K562 (cell line): ENCODE results near the gene CNDP1. TPM values are rescaled to one million over a fixed set of nuclear protein-coding genes. Genes with fewer than 3 reads are reported as not detected.

ENCODE experiments used
- ATAC-seq: fragments of 200-7000 bp; cut with Tn5 transposase; 3 replicates; pipeline ENCODE4 v1.9.1; 2020; ENCODE audit warnings: moderate library complexity
- BruUV-seq: library from RNA; stranded (reverse); fragments of 400-500 nt; replicated peaks from 2 replicates; lab custom pipeline; 2021; lab: Mats Ljungman, UMichigan
- CTCF ChIA-PET: fragments of 300-600 bp; formaldehyde crosslinking; extraction: SDS; loops from one replicate; lab custom pipeline; 2021; ENCODE audit warnings: low intra/inter-chr PET ratio; lab: Yijun Ruan, JAX
- POLR2A ChIA-PET: fragments of 300-600, 350-650 bp; sonication (Branson Sonifier 250); formaldehyde crosslinking; extraction: SDS; loops from one replicate; lab custom pipeline; 2021; ENCODE audit warnings: antibody characterized with exemption, inconsistent platforms; lab: Yijun Ruan, JAX
- DNase-seq, 4 experiments: peaks; one replicate each; pipeline versions ENCODE4 v3.0.0 to v3.0.0-alpha.2; 2011 to 2018; ENCODE audit warnings: low spot score in 3 of 4, mixed read lengths in 3 of 4; ENCODE audit errors: extremely low read depth in 1 of 4
- FAIRE-seq: peaks from 2 replicates; lab custom pipeline; 2011; peaks lifted over from hg19 to GRCh38; lab: Jason Lieb, UNC
- H2AFZ ChIP-seq: 2 replicates; pipeline ENCODE4 v1.6.0; 2011; ENCODE audit warnings: low read depth, low read length, control low read depth, inconsistent platforms
- H3K27ac ChIP-seq: fragments of 200-600 bp; 3 replicates; pipeline ENCODE4 v1.8.0; 2011; ENCODE audit warnings: low read depth, mild to moderate bottlenecking, control low read depth, inconsistent platforms, low read length, moderate library complexity, mixed read lengths; ENCODE audit errors: extremely low read depth
- H3K27me3 ChIP-seq, 2 experiments: fragments of 300-600 bp in 1 of 2; 2 replicates in 1 of 2; 3 replicates in 1 of 2; pipeline versions ENCODE4 v1.6.0 to v1.8.0; 2011; ENCODE audit warnings: inconsistent platforms in 2 of 2, low read length in 2 of 2, mild to moderate bottlenecking in 1 of 2, mixed read lengths in 1 of 2, moderate library complexity in 1 of 2; ENCODE audit not compliant: control insufficient read depth in 2 of 2, insufficient read depth in 2 of 2
- H3K36me3 ChIP-seq: fragments of 300-600 bp; 3 replicates; pipeline ENCODE4 v1.8.0; 2011; ENCODE audit warnings: mild to moderate bottlenecking, low read length, inconsistent platforms; ENCODE audit not compliant: control insufficient read depth, insufficient read depth
- H3K4me1 ChIP-seq, 2 experiments: fragments of 200-600 bp in 1 of 2; replicated peaks in 1 of 2; 2 replicates in 1 of 2; 3 replicates in 1 of 2; pipeline versions ENCODE4 v1.5.1 to v1.8.0; 2011; ENCODE audit warnings: inconsistent platforms in 2 of 2, low read length in 2 of 2, mild to moderate bottlenecking in 1 of 2, mixed read lengths in 1 of 2, moderate library complexity in 1 of 2; ENCODE audit not compliant: control insufficient read depth in 2 of 2, insufficient read depth in 2 of 2
- H3K4me2 ChIP-seq: 2 replicates; pipeline ENCODE4 v1.6.1; 2011; ENCODE audit warnings: low read length, control low read depth, inconsistent platforms, mixed read lengths; ENCODE audit not compliant: insufficient read depth
- H3K4me3 ChIP-seq: fragments of 200-600 bp; sonication (generic), shearing (Covaris generic); 2 replicates; pipeline ENCODE4 v1.5.1; 2016; ENCODE audit warnings: control low read depth, inconsistent platforms
- H3K79me2 ChIP-seq: fragments of 200-600 bp; 3 replicates; pipeline ENCODE4 v1.8.0; 2011; ENCODE audit warnings: low read length, inconsistent platforms; ENCODE audit not compliant: control insufficient read depth, insufficient read depth
- H3K9ac ChIP-seq, 2 experiments: 2 replicates each; pipeline versions ENCODE4 v1.6.0 to v1.6.1; 2011; ENCODE audit warnings: low read depth in 2 of 2, low read length in 2 of 2, control low read depth in 1 of 2, inconsistent platforms in 1 of 2, mild to moderate bottlenecking in 1 of 2, mixed read lengths in 1 of 2; ENCODE audit not compliant: insufficient read depth in 1 of 2
- H3K9me1 ChIP-seq: one replicate; pipeline ENCODE4 v1.6.0; 2011; ENCODE audit warnings: inconsistent platforms, mild to moderate bottlenecking, low read length, moderate library complexity; ENCODE audit not compliant: control insufficient read depth, insufficient read depth
- H3K9me3 ChIP-seq: replicated peaks from 2 replicates; pipeline ENCODE4 v1.5.1; 2011; ENCODE audit warnings: low read depth, low read length, inconsistent platforms; ENCODE audit not compliant: control insufficient read depth, insufficient read depth
- H4K20me1 ChIP-seq: replicated peaks from 2 replicates; pipeline ENCODE4 v1.6.1; 2011; ENCODE audit warnings: low read length, inconsistent platforms, mixed read lengths; ENCODE audit not compliant: control insufficient read depth, insufficient read depth
- CEBPZ ChIP-seq: fragments of 150-350 bp; IDR thresholded peaks from 2 replicates; pipeline ENCODE4 v1.6.1; 2014; ENCODE audit warnings: low read depth, mild to moderate bottlenecking, low read length, borderline replicate concordance
- NFIC ChIP-seq: fragments of 450-650 bp; IDR thresholded peaks from 2 replicates; pipeline ENCODE4 v1.6.1; 2017; ENCODE audit warnings: mild to moderate bottlenecking, inconsistent platforms
- NR2F6 ChIP-seq: fragments of 450-650 bp; formaldehyde crosslinking; IDR thresholded peaks from 2 replicates; pipeline ENCODE4 v1.4.0; 2020; ENCODE audit warnings: mild to moderate bottlenecking
- PPARD ChIP-seq: fragments of 250-450 bp; sonication (Bioruptor Pico); IDR thresholded peaks from 2 replicates; pipeline ENCODE4 v1.8.0; 2022; ENCODE audit warnings: inconsistent platforms, mild to moderate bottlenecking, moderate library complexity
- WGBS: fragments of 100-300 bp; shearing (Covaris generic); methylation state at CpG from one replicate; pipeline ENCODE4 v1.1.6; 2016; ENCODE audit warnings: low coverage, mixed read lengths; ENCODE audit not compliant: insufficient coverage; ENCODE audit errors: missing lambda C conversion rate; 5-methylcytosine and 5-hydroxymethylcytosine counted together
- in situ Hi-C: fragments of 300-500 bp; cut with MboI; formaldehyde crosslinking; loops from 4 replicates; pipeline ENCODE4 v1.15.0; 2018; ENCODE audit warnings: inconsistent platforms, mixed read lengths
- intact Hi-C: fragments of 100-400 bp; cut with micrococcal nuclease; formaldehyde crosslinking; loops from 2 replicates; pipeline ENCODE4 v1.14.2; 2022
- polyA plus RNA-seq, 8 experiments: library from polyadenylated mRNA; depleted of rRNA in 4 of 8; stranded (reverse) in 5 of 8; unstranded in 3 of 8; fragments of >200 nt; fragmentation: Nextera tagmentation in 2 of 8; fragmentation: Illumina TruSeq in 1 of 8; extraction: Ambion mirVana in 2 of 8; extraction: Trizol in 1 of 8; gene quantifications; 2 replicates each; pipeline versions ENCODE4 v1.2.1 to v1.2.3, GENCODE V29; 2011 to 2014; ENCODE audit warnings: inconsistent platforms in 1 of 8, missing spikeins in 1 of 8
- total RNA-seq, 7 experiments: library from RNA; depleted of rRNA in 6 of 7; stranded (reverse); fragments of >200 nt in 6 of 7; fragmentation: Illumina TruSeq in 2 of 7; extraction: Trizol in 2 of 7; gene quantifications; 2 replicates each; pipeline versions ENCODE4 v1.2.1 to v1.2.3, GENCODE V29; 2011 to 2021; ENCODE audit warnings: low replicate concordance in 1 of 7

The CNDP1 gene
- total and polyA plus RNA-seq, 9 of the 15 experiments (the other 6 are each of a cell fraction or from before 2014, with no cell fraction given): not detected

- TF ChIP-seq CEBPZ: no peak
Measured at GRCh38 chr18:74540652-74541421, 6.5 kb downstream of the CNDP1 start (continued).

GRCh38 chr18:74541703-74542555 lies 7.6 kb downstream of the CNDP1 start:
- Histone ChIP-seq H4K20me1 (no peaks in the 10 kb centered on the region), H2AFZ (no peak overlapping the region), H3K9me3 (no peaks in the 10 kb centered on the region), H3K9me1 (no peaks in the 10 kb centered on the region), H3K27me3 (peaks cover 9 to 52% of the 10 kb centered on the region in 2 experiments; a peak in 4 of 5 replicates), H3K36me3 (no peaks in the 10 kb centered on the region), H3K4me2 (no peak overlapping the region), H3K4me1 (no peaks in the 10 kb centered on the region), H3K4me3 (no peak overlapping the region), H3K27ac (no peak overlapping the region), H3K79me2 (no peaks in the 10 kb centered on the region), H3K9ac (no peak overlapping the region)
- CTCF ChIA-PET: no interaction called here
- FAIRE-seq (no peak), ATAC-seq (no peak), DNase-seq (no peak)
- no TSS peak for BruUV-seq
- in situ Hi-C loops: no loop called here
- WGBS: 3% methylated on average over 10 of the region's 15 CpGs
- intact Hi-C loops: no loop called here
- POLR2A ChIA-PET: no interaction called here
- TF ChIP-seq NFIC: peak; percentile 50; the same call in 1 of the 2 replicates
- TF ChIP-seq NR2F6 (CRISPR knock-in tag): no peak
- TF ChIP-seq PPARD (CRISPR knock-in tag): no peak
